GM18870 (cell line): Measurements from ENCODE around the gene IRS1.

Experiments used
- ATAC-seq: cut with Tn5 transposase; IDR thresholded peaks from one replicate; pipeline ENCODE4 v1.9.1; 2021; ENCODE audit warnings: moderate library complexity; ENCODE audit not compliant: unreplicated experiment

IRS1 gene

GRCh38 chr2:226791056-226791486 is 8.5 kb downstream of the IRS1 start:
- ATAC-seq, result peak; percentile 76

GRCh38 chr2:226790431-226790830 is 9.2 kb downstream of the IRS1 start:
- no peak for ATAC-seq

- ATAC-seq, result no peak
Observed at GRCh38 chr2:226790011-226790410, 9.6 kb downstream of the IRS1 start.

- ATAC-seq, result no peak
Observed at GRCh38 chr2:226788881-226789490, 10.6 kb downstream of the IRS1 start.

GRCh38 chr2:226788064-226788463 is 11.6 kb downstream of the IRS1 start:
- ATAC-seq, result no peak

GRCh38 chr2:226783885-226784284 is 15.7 kb downstream of the IRS1 start:
- ATAC-seq, result no peak

- ATAC-seq, result no peak
Observed at GRCh38 chr2:226782092-226782713, 17.4 kb downstream of the IRS1 start.

GRCh38 chr2:226780431-226780830 is 19.2 kb downstream of the IRS1 start:
- ATAC-seq, result no peak

- no peak for ATAC-seq
Observed at GRCh38 chr2:226777611-226778010, 22.0 kb downstream of the IRS1 start.

GRCh38 chr2:226776104-226776503 is 23.5 kb downstream of the IRS1 start:
- ATAC-seq, result no peak

GRCh38 chr2:226775032-226775509 is 24.5 kb downstream of the IRS1 start:
- ATAC-seq, result no peak

GRCh38 chr2:226773291-226773690 is 26.3 kb downstream of the IRS1 start:
- ATAC-seq, result no peak

GRCh38 chr2:226772389-226773179 is 27.0 kb downstream of the IRS1 start:
- ATAC-seq, result peak; percentile 98

GRCh38 chr2:226771067-226771466 is 28.6 kb downstream of the IRS1 start:
- no peak for ATAC-seq

GRCh38 chr2:226767056-226767813 is 32.4 kb downstream of the IRS1 start:
- no peak for ATAC-seq

- ATAC-seq, result no peak
Observed at GRCh38 chr2:226766352-226767055, 33.1 kb downstream of the IRS1 start.

- ATAC-seq, result no peak
Observed at GRCh38 chr2:226763320-226763719, 36.3 kb downstream of the IRS1 start.

- no peak for ATAC-seq
Observed at GRCh38 chr2:226761195-226761583, 38.4 kb downstream of the IRS1 start.

GRCh38 chr2:226760412-226761194 is 39.0 kb downstream of the IRS1 start:
- ATAC-seq, result no peak

- no peak for ATAC-seq
Observed at GRCh38 chr2:226759768-226760167, 39.9 kb downstream of the IRS1 start.
